Upper lobe of left lung (tissue), 6 donors: Measurements from ENCODE around the gene GRID1. TPM values are rescaled to one million over a fixed set of nuclear protein-coding genes. Genes with fewer than 3 reads are reported as not detected.

Source experiments
- ATAC-seq, 2 donors: fragments of 200-7000 bp; cut with Tn5 transposase; one replicate each; pipeline ENCODE4 v1.9.1; 2022; ENCODE audit warnings: mild to moderate bottlenecking in 2 of 2, moderate library complexity in 2 of 2; ENCODE audit not compliant: low FRiP score in 2 of 2
- DNase-seq, 2 donors: peaks; one replicate each; pipeline ENCODE4 v3.0.0-alpha.2; 2019 to 2020
- H3K27ac ChIP-seq, 4 donors: fragments of 200-600 bp; sonication (generic); one replicate each; pipeline ENCODE4 v1.5.1; 2016 to 2019
- H3K27me3 ChIP-seq, 4 donors: fragments of 200-600 bp; sonication (generic); one replicate each; pipeline ENCODE4 v1.5.1; 2017 to 2019
- H3K36me3 ChIP-seq, 4 donors: fragments of 200-600 bp; sonication (generic); one replicate each; pipeline ENCODE4 v1.5.1; 2016 to 2019
- H3K4me1 ChIP-seq, 4 donors: fragments of 200-600 bp; sonication (generic); one replicate each; pipeline ENCODE4 v1.5.1; 2018 to 2019
- H3K4me3 ChIP-seq, 4 donors: fragments of 200-600 bp; sonication (generic); one replicate each; pipeline ENCODE4 v1.5.1; 2017 to 2019; ENCODE audit warnings: mild to moderate bottlenecking in 2 of 4, moderate library complexity in 1 of 4
- H3K9me3 ChIP-seq, 4 donors: fragments of 200-600 bp; sonication (generic); one replicate each; pipeline ENCODE4 v1.5.1; 2018 to 2019
- CTCF ChIP-seq, 6 experiments: fragments of 450-650 bp in 4 of 6; fragments of 200-600 bp in 2 of 6; sonication (generic) in 2 of 6; IDR thresholded peaks; one replicate each; pipeline ENCODE4 v1.5.1; 2016 to 2019; ENCODE audit warnings: antibody characterized with exemption in 6 of 6
- EP300 ChIP-seq, 4 donors: sonication (generic); formaldehyde crosslinking; IDR thresholded peaks; one replicate each; pipeline ENCODE4 v1.5.1; 2017; ENCODE audit warnings: antibody characterized with exemption in 4 of 4, control low read depth in 2 of 4
- POLR2A ChIP-seq, 4 donors: fragments of 450-650 bp; IDR thresholded peaks; one replicate each; pipeline ENCODE4 v1.5.1; 2016 to 2017; ENCODE audit warnings: antibody characterized with exemption in 4 of 4, mild to moderate bottlenecking in 2 of 4
- POLR2AphosphoS5 ChIP-seq, 2 donors: sonication (generic); formaldehyde crosslinking; IDR thresholded peaks; one replicate each; pipeline ENCODE4 v1.5.1; 2017; ENCODE audit warnings: antibody characterized with exemption in 2 of 2
- WGBS, 2 donors: methylation state at CpG; one replicate each; pipeline ENCODE4 v1.1.5; 2017 to 2018; 5-methylcytosine and 5-hydroxymethylcytosine counted together
- total RNA-seq, 6 donors: library from RNA; depleted of rRNA in 4 of 6; stranded (reverse); fragments of >200 nt in 4 of 6; gene quantifications; one replicate each; pipeline versions ENCODE4 v1.1.0 to v1.2.1, GENCODE V29; 2016 to 2021
- donor health status: DM: no; HTN: no; CAD: no; lungs with moderate emphysema.
- donor health status: DM: no; HTN: yes; CAD: no; lungs with severe emphysema.

GRID1 gene
- total RNA-seq, 6 donors from 2014 or later: 1.5 to 5.2 (median 3.2) TPM

- TF ChIP-seq POLR2AphosphoS5 (IDR thresholded peaks at IDR 0.05): no peak
- TF ChIP-seq EP300 (IDR thresholded peaks at IDR 0.05): no peak
- TF ChIP-seq CTCF (IDR thresholded peaks at IDR 0.05): no peak
- no peak for TF ChIP-seq POLR2A (IDR thresholded peaks at IDR 0.05)
- ATAC-seq (no peak), DNase-seq (no peak)
- no peaks in the 10 kb centered on the region for H3K27me3 ChIP-seq
- WGBS, 2 donors: 90 to 100% methylated on average over 2 to 3 of the region's 3 CpGs
- H3K36me3 ChIP-seq: no peaks in the 10 kb centered on the region
- no peaks in the 10 kb centered on the region for H3K4me1 ChIP-seq
- H3K9me3 ChIP-seq: no peaks in the 10 kb centered on the region
- no peak overlapping the region for H3K27ac ChIP-seq
- H3K4me3 ChIP-seq: no peak overlapping the region
Observed at GRCh38 chr10:85608706-85609105, 757.9 kb downstream of the GRID1 start.

GRCh38 chr10:85607043-85607695 lies 759.4 kb downstream of the GRID1 start:
- DNase-seq: no peak
- WGBS, 2 donors: 92% methylated on average over 11 of the region's 11 CpGs

GRCh38 chr10:85606401-85606800 lies 760.2 kb downstream of the GRID1 start:
- TF ChIP-seq EP300 (IDR thresholded peaks at IDR 0.05) (no peak), POLR2AphosphoS5 (IDR thresholded peaks at IDR 0.05) (no peak)
- DNase-seq: no peak
- ATAC-seq: no peak
- Histone ChIP-seq H3K27ac (no peak overlapping the region), H3K36me3 (no peaks in the 10 kb centered on the region), H3K4me3 (no peak overlapping the region), H3K27me3 (no peaks in the 10 kb centered on the region), H3K4me1 (no peaks in the 10 kb centered on the region), H3K9me3 (no peaks in the 10 kb centered on the region)
- 83 to 90% methylated on average over 5 of the region's 5 CpGs for WGBS, 2 donors

More at GRCh38 chr10:85607043-85607695, 759.4 kb downstream of the GRID1 start:
- Histone ChIP-seq H3K4me3 (no peak overlapping the region), H3K27ac (no peak overlapping the region), H3K27me3 (no peaks in the 10 kb centered on the region), H3K36me3 (no peaks in the 10 kb centered on the region), H3K9me3 (no peaks in the 10 kb centered on the region), H3K4me1 (no peaks in the 10 kb centered on the region)
- TF ChIP-seq CTCF (IDR thresholded peaks at IDR 0.05): no peak
- no peak for TF ChIP-seq POLR2A (IDR thresholded peaks at IDR 0.05)
- TF ChIP-seq EP300 (IDR thresholded peaks at IDR 0.05): no peak
- no peak for TF ChIP-seq POLR2AphosphoS5 (IDR thresholded peaks at IDR 0.05)
- no peak for ATAC-seq

GRCh38 chr10:85604884-85605283 lies 761.7 kb downstream of the GRID1 start:
- no peaks in the 10 kb centered on the region for H3K36me3 ChIP-seq
- no peak for TF ChIP-seq CTCF (IDR thresholded peaks at IDR 0.05)
- no peak for TF ChIP-seq POLR2AphosphoS5 (IDR thresholded peaks at IDR 0.05)
- TF ChIP-seq POLR2A (IDR thresholded peaks at IDR 0.05): no peak
- TF ChIP-seq EP300 (IDR thresholded peaks at IDR 0.05): no peak
- H3K4me1 ChIP-seq: no peaks in the 10 kb centered on the region
- no peaks in the 10 kb centered on the region for H3K9me3 ChIP-seq
- 83% methylated on average over 5 of the region's 5 CpGs for WGBS, 2 donors
- H3K27me3 ChIP-seq: no peaks in the 10 kb centered on the region
- no peak for ATAC-seq
- no peak overlapping the region for H3K27ac ChIP-seq
- H3K4me3 ChIP-seq: no peak overlapping the region
- no peak for DNase-seq

- Histone ChIP-seq H3K27ac (no peak overlapping the region), H3K4me3 (no peak overlapping the region), H3K36me3 (no peaks in the 10 kb centered on the region), H3K27me3 (no peaks in the 10 kb centered on the region), H3K4me1 (no peaks in the 10 kb centered on the region), H3K9me3 (no peaks in the 10 kb centered on the region)
- TF ChIP-seq EP300 (IDR thresholded peaks at IDR 0.05) (no peak), POLR2A (IDR thresholded peaks at IDR 0.05) (no peak), CTCF (IDR thresholded peaks at IDR 0.05) (no peak), POLR2AphosphoS5 (IDR thresholded peaks at IDR 0.05) (no peak)
- 80 to 88% methylated on average over 4 to 5 of the region's 5 CpGs for WGBS, 2 donors
- no peak for DNase-seq
- ATAC-seq: no peak
Observed at GRCh38 chr10:85604136-85604725, 762.4 kb downstream of the GRID1 start.
